ENCODE results near the gene MORF4L1. TPM values are rescaled to one million over a fixed set of nuclear protein-coding genes. Genes with fewer than 3 reads are reported as not detected.

MORF4L1 gene
- total RNA-seq, 4 donors from 2014 or later: 256 to 333 (median 316) TPM

- Histone ChIP-seq H3K27ac (no peak overlapping the region), H3K4me3 (no peak overlapping the region), H3K27me3 (no peaks in the 10 kb centered on the region), H3K36me3 (peaks cover 2 to 95% (median 15%) of the 10 kb centered on the region in 3 donors), H3K4me1 (peaks cover 0 to 42% (median 1%) of the 10 kb centered on the region in 4 donors), H3K9me3 (no peaks in the 10 kb centered on the region)
- TF ChIP-seq EP300 (IDR thresholded peaks at IDR 0.05): no peak
- DNase-seq (ENCODE audit: low spot score in 2 of 2): no peak
- 74 to 84% methylated on average over 6 of the region's 6 CpGs for WGBS, 2 donors
Observed at GRCh38 chr15:78904599-78905358, 32.1 kb downstream of the MORF4L1 start.

- no peak for DNase-seq (ENCODE audit: low spot score in 2 of 2)
- Histone ChIP-seq H3K4me1 (peaks cover 0 to 54% (median 1%) of the 10 kb centered on the region in 4 donors), H3K4me3 (no peak overlapping the region), H3K27ac (no peak overlapping the region), H3K36me3 (peaks cover 2 to 92% (median 15%) of the 10 kb centered on the region in 3 donors), H3K9me3 (no peaks in the 10 kb centered on the region), H3K27me3 (no peaks in the 10 kb centered on the region)
- WGBS, 2 donors: 72 to 88% methylated on average over 2 of the region's 2 CpGs
- TF ChIP-seq CTCF (IDR thresholded peaks at IDR 0.05): no peak
- no peak for TF ChIP-seq EP300 (IDR thresholded peaks at IDR 0.05)
- no peak for TF ChIP-seq POLR2A (IDR thresholded peaks at IDR 0.05)
Observed at GRCh38 chr15:78906316-78906620, 33.6 kb downstream of the MORF4L1 start.

GRCh38 chr15:78907577-78907976 lies 34.9 kb downstream of the MORF4L1 start:
- Histone ChIP-seq H3K27ac (no peak overlapping the region), H3K27me3 (no peaks in the 10 kb centered on the region), H3K36me3 (peaks cover 0 to 92% (median 9%) of the 10 kb centered on the region in 3 donors), H3K4me1 (peaks cover 0 to 48% (median 1%) of the 10 kb centered on the region in 4 donors), H3K4me3 (no peak overlapping the region), H3K9me3 (no peaks in the 10 kb centered on the region)
- WGBS, 2 donors: 12 to 26% methylated on average over 3 of the region's 3 CpGs
- no peak for DNase-seq (ENCODE audit: low spot score in 2 of 2)
- TF ChIP-seq POLR2A (IDR thresholded peaks at IDR 0.05): no peak
- TF ChIP-seq EP300 (IDR thresholded peaks at IDR 0.05): no peak
- TF ChIP-seq CTCF (IDR thresholded peaks at IDR 0.05): no peak

GRCh38 chr15:78909160-78909695 lies 36.5 kb downstream of the MORF4L1 start:
- 33 to 49% methylated on average over 3 of the region's 3 CpGs for WGBS, 2 donors

GRCh38 chr15:78909791-78910228 lies 37.1 kb downstream of the MORF4L1 start:
- 49 to 54% methylated on average over 5 of the region's 5 CpGs for WGBS, 2 donors
- no peaks in the 10 kb centered on the region for H3K27me3 ChIP-seq
- no peak for TF ChIP-seq EP300 (IDR thresholded peaks at IDR 0.05)
- peak; percentile 51 to 75 (median 63) for TF ChIP-seq CTCF (IDR thresholded peaks at IDR 0.05)
- H3K36me3 ChIP-seq: peaks cover 0 to 91% (median 0%) of the 10 kb centered on the region in 3 donors
- no peak overlapping the region for H3K4me3 ChIP-seq
- no peak for DNase-seq (ENCODE audit: low spot score in 2 of 2)
- H3K9me3 ChIP-seq: no peaks in the 10 kb centered on the region
- peak overlapping the region in 1 of 4 donors; percentile 34 for H3K27ac ChIP-seq
- peaks cover 0 to 58% (median 7%) of the 10 kb centered on the region in 4 donors for H3K4me1 ChIP-seq

More at GRCh38 chr15:78909160-78909695, 36.5 kb downstream of the MORF4L1 start:
- H3K27me3 ChIP-seq: no peaks in the 10 kb centered on the region
- peaks cover 0 to 91% (median 0%) of the 10 kb centered on the region in 3 donors for H3K36me3 ChIP-seq
- no peak overlapping the region for H3K27ac ChIP-seq
- H3K4me3 ChIP-seq: no peak overlapping the region
- peaks cover 0 to 52% (median 4%) of the 10 kb centered on the region in 4 donors for H3K4me1 ChIP-seq
- DNase-seq (ENCODE audit: low spot score in 2 of 2): no peak
- H3K9me3 ChIP-seq: no peaks in the 10 kb centered on the region
- TF ChIP-seq EP300 (IDR thresholded peaks at IDR 0.05) (no peak), POLR2A (IDR thresholded peaks at IDR 0.05) (no peak), CTCF (IDR thresholded peaks at IDR 0.05) (no peak)

All from tibial nerve (tissue), 4 donors.